NB4 (cell line): Measurements from ENCODE around the gene GLYR1.

ENCODE experiments used
- DNase-seq: peaks from one replicate; pipeline ENCODE4 v3.0.0; 2010; ENCODE audit warnings: low read depth
- H3K4me3 ChIP-seq: one replicate; pipeline ENCODE4 v1.5.1; 2011; ENCODE audit warnings: mild to moderate bottlenecking, low read depth, low read length, moderate library complexity
- MYC ChIP-seq: IDR thresholded peaks from 2 replicates; pipeline ENCODE4 v1.6.1; 2011; ENCODE audit warnings: low read depth, low read length
- POLR2A ChIP-seq: IDR thresholded peaks from 2 replicates; pipeline ENCODE4 v1.6.1; 2011; ENCODE audit warnings: mild to moderate bottlenecking; ENCODE audit not compliant: insufficient read length; ENCODE audit errors: extremely low read depth
- TF ChIP-seq, protein P1 (sequence below): IDR thresholded peaks from 2 replicates; pipeline ENCODE4 v1.6.1; 2011; ENCODE audit warnings: low read depth, low read length
- TF ChIP-seq, protein P2 (sequence below): IDR thresholded peaks from one replicate; pipeline ENCODE4 v1.5.1; 2012; ENCODE audit warnings: low read depth, low read length

Gene GLYR1

DNA sequence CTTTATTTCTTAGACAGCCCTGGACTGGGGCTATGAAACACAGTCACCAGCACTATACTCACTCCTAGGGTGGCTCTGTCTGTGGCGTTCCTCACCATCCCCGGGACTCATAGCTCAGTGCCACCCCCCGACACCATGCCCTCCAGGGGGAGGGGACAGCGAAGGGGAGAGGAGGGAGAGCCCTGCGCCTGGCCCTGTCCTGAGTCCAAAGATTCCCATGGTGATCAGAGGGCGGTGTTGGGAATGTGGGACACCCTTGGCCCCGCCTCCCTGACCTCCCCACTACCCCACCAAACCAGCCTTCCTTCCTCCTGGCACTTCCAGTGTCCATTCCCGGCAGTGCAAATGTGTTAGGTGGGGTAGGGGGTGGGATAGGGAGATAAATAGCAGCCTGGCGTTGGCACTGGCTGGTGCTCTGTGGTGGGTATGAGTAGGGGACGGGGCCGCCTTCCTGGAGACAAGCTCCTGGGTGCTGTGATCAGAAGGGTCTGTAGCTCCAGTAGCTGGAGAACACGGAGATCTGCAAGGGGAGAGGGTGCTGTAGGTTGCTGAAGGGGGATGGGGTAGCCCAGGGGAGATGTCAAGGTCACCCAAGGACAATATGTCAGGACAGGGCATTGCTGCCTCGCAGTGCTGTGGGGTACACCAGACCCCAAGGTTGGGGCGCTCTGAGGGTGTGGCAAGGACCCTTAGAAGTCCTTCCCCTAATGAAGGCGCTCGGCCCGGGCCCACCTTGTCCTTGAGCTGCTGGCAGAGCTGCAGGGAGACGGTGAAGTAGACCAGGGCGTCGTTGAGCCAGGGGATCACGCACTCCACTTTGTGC is 49.9 kb downstream of the GLYR1 start:
- TF ChIP-seq MYC (no peak), POLR2A (no peak)
- TF ChIP-seq, protein P1, sequence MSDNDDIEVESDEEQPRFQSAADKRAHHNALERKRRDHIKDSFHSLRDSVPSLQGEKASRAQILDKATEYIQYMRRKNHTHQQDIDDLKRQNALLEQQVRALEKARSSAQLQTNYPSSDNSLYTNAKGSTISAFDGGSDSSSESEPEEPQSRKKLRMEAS, result no peak
- TF ChIP-seq, protein P2, sequence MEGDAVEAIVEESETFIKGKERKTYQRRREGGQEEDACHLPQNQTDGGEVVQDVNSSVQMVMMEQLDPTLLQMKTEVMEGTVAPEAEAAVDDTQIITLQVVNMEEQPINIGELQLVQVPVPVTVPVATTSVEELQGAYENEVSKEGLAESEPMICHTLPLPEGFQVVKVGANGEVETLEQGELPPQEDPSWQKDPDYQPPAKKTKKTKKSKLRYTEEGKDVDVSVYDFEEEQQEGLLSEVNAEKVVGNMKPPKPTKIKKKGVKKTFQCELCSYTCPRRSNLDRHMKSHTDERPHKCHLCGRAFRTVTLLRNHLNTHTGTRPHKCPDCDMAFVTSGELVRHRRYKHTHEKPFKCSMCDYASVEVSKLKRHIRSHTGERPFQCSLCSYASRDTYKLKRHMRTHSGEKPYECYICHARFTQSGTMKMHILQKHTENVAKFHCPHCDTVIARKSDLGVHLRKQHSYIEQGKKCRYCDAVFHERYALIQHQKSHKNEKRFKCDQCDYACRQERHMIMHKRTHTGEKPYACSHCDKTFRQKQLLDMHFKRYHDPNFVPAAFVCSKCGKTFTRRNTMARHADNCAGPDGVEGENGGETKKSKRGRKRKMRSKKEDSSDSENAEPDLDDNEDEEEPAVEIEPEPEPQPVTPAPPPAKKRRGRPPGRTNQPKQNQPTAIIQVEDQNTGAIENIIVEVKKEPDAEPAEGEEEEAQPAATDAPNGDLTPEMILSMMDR, result no peak
- H3K4me3 ChIP-seq, result no peak overlapping the region
- DNase-seq, result no peak

DNA sequence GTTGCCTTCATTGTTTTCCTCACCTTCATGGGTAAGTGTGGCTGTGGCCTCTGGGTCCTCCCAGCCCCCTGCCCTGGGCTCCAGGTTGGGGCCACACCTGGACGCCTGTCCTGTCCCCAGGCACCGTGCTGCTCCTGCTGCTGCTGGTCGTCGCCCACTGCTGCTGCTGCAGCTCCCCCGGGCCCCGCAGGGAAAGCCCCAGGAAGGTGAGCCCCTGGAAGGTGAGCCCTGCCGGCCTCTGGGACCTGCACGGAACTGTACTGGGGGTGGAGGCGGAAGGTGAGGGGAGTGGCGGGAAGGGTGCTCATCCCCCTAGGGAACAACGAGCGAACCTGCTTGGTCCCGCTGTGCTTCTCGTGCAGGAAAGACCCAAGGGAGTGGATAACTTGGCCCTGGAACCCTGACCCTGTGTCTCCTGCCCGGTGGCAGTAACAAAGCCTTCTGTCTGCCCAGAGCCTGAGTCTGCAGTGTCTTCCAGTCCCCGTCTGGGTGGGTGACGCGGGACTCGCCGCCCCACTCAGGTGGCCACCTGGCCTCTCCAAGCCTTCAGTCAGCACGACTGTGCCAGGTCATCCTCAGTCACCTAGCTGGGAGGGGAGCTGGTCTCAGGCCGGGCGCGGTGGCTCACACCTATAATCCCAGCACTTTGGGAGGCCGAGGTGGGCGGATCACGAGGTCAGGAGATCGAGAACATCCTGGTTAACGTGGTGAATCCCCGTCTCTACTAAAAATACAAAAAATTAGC is 51.1 kb downstream of the GLYR1 start:
- H3K4me3 ChIP-seq, result no peak overlapping the region
- TF ChIP-seq POLR2A (no peak), MYC (no peak)
- TF ChIP-seq, protein P1, result no peak
- TF ChIP-seq, protein P2, result no peak
- DNase-seq, result no peak

DNA sequence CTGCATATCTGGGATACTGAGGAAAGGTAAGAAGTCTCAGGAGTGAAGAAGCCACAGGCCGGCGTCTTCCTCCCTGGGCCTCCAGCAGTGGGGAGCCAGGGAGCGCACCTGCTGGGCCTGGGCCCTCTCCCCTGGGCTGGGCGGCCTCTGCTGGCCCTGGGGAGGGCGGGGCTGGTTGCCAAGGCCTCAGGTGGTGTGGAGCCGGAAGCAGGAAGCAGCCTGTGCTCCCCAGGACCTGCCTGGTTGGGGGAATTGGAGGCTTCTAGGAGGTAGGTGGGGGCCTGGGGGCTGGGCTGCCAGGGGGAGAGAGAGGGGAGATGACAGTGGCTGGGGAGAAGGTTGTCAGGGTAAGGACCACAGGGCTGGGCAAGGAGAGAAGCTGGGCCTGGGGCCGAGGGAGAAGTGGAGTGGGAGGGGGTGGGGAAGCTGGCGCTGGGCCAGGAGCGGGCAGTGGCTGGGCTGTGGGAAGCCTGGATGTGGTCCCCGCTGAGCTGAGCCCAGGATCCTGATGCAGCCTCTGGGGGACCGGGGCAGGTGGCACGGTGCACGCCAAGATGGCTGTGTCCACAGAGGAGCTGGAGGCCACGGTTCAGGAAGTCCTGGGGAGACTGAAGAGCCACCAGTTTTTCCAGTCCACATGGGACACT is 51.8 kb downstream of the GLYR1 start, which contains the start of gene SMIM22:
Gene SMIM22, plus strand, starts transcription at position 189 of the 647 bp plus-strand sequence. Its CDS starts 366 bp downstream, at position 555.
- H3K4me3 ChIP-seq, result no peak within 1 kb of the TSS
- DNase-seq, result no peak
- TF ChIP-seq POLR2A, result no peak
- no peak for TF ChIP-seq MYC
- TF ChIP-seq, protein P2, result no peak
- TF ChIP-seq, protein P1, result no peak

DNA sequence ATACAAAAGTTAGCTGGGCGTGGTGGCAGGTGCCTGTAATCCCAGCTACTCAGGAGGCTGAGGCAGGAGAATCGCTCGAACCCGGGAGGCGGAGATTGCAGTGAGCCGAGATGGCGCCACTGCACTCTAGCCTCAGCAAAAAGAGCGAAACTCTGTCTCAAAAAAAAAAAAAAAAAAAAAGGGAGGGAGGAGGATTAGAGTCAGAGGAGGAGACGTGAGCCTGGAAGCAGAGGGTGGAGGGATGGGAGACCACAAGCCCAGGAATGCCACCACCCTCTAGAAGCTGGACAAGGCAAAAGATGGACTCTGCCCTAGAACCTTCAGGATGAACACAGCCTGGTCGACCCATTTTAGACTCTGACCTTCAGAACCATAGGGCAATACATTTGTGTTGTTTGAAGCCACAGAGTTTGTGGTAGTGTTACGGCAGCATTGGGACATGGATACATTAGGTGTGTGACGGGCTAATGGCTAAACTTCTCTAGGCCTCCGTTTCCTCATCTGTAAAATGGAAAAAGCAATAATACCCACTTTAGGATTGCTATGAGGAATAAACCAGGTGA is 54.1 kb downstream of the GLYR1 start:
- DNase-seq, result no peak
- no peak overlapping the region for H3K4me3 ChIP-seq
- TF ChIP-seq MYC, result no peak
- TF ChIP-seq, protein P2, result no peak
- TF ChIP-seq, protein P1, result no peak
- no peak for TF ChIP-seq POLR2A

DNA sequence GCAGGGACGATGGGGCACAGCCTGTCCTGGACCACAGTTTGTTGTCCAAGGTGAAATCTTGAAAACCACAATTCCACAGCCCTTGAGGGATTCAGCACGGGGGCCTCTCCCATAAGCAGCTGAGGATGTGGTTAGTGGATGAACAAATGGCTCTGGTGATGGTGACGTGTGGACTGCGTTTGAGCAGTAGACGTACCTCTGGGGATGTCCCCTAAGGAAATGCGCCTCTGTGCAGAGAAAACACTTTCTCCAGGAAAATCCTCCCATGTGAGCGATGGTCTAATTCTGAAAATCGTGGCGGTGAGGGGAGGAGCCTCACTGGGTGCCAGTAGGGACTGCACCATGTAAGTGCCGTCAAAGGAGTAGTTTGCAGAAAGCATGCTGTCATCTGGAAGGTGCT is 56.2 kb downstream of the GLYR1 start:
- DNase-seq, result peak; percentile 75
- no peak overlapping the region for H3K4me3 ChIP-seq
- TF ChIP-seq POLR2A (no peak), MYC (no peak)
- TF ChIP-seq, protein P1, result no peak
- TF ChIP-seq, protein P2, result no peak
